SK-N-SH (cell line): ENCODE data around the gene POLR3E. TPM values are rescaled to one million over a fixed set of nuclear protein-coding genes. Genes with fewer than 3 reads are reported as not detected.

ENCODE experiments used
- CTCF ChIA-PET: fragments of 300-600, 350-600 bp; formaldehyde crosslinking; extraction: SDS; loops from one replicate; lab custom pipeline; 2021; lab: Yijun Ruan, JAX
- POLR2A ChIA-PET: fragments of 350-600 bp; sonication (Branson Sonifier 250); formaldehyde crosslinking; extraction: SDS; loops from one replicate; lab custom pipeline; 2020; ENCODE audit warnings: antibody characterized with exemption, inconsistent platforms; lab: Yijun Ruan, JAX
- DNase-seq: peaks from one replicate; pipeline ENCODE4 v3.0.0; 2012
- H2AFZ ChIP-seq: fragments of 200-600 bp; sonication (generic); 2 replicates; pipeline ENCODE4 v1.8.1; 2016; ENCODE audit warnings: antibody characterized with exemption, mild to moderate bottlenecking, low read depth
- H3F3A ChIP-seq: fragments of 200-600 bp; sonication (generic); replicated peaks from 2 replicates; pipeline ENCODE3; 2016; ENCODE audit warnings: antibody characterized with exemption, mild to moderate bottlenecking; ENCODE audit not compliant: insufficient read depth
- H3K27ac ChIP-seq, 2 experiments: fragments of 200-500 bp in 1 of 2; fragments of 200-600 bp in 1 of 2; sonication (Bioruptor generic) in 1 of 2; sonication (generic), shearing (Covaris generic) in 1 of 2; 2 replicates each; pipeline versions ENCODE4 v1.5.1 to v1.6.1; 2014 to 2016; ENCODE audit warnings: low read depth in 2 of 2, inconsistent platforms in 1 of 2, low read length in 1 of 2, mild to moderate bottlenecking in 1 of 2, mixed read lengths in 1 of 2
- H3K27me3 ChIP-seq: fragments of 200-600 bp; sonication (generic), shearing (Covaris generic); 2 replicates; pipeline ENCODE4 v1.6.1; 2016; ENCODE audit warnings: mixed run types; ENCODE audit not compliant: insufficient read depth
- H3K36me3 ChIP-seq, 2 experiments: fragments of 200-500 bp in 1 of 2; fragments of 200-600 bp in 1 of 2; sonication (Bioruptor generic) in 1 of 2; sonication (generic) in 1 of 2; replicated peaks in 1 of 2; 2 replicates each; pipeline versions ENCODE3 to v1.5.1; 2014 to 2016; ENCODE audit warnings: low read length in 1 of 2, mild to moderate bottlenecking in 1 of 2; ENCODE audit not compliant: insufficient read depth in 2 of 2, control insufficient read depth in 1 of 2
- H3K4me1 ChIP-seq, 2 experiments: fragments of 200-500 bp in 1 of 2; fragments of 200-600 bp in 1 of 2; sonication (Bioruptor generic) in 1 of 2; sonication (generic), shearing (Covaris generic) in 1 of 2; 2 replicates each; pipeline versions ENCODE4 v1.5.1 to v1.6.1; 2014 to 2016; ENCODE audit warnings: low read depth in 1 of 2, low read length in 1 of 2, mixed run types in 1 of 2; ENCODE audit not compliant: insufficient read depth in 2 of 2, control insufficient read depth in 1 of 2
- H3K4me2 ChIP-seq: fragments of 200-600 bp; sonication (generic), shearing (Covaris generic); 2 replicates; pipeline ENCODE4 v1.6.1; 2017; ENCODE audit warnings: mixed run types
- H3K4me3 ChIP-seq, 2 experiments: fragments of 200-500 bp in 1 of 2; fragments of 200-600 bp in 1 of 2; sonication (Bioruptor generic) in 1 of 2; sonication (generic), shearing (Covaris generic) in 1 of 2; 2 replicates each; pipeline versions ENCODE4 v1.5.1 to v1.8.1; 2014 to 2016; ENCODE audit warnings: low read depth in 2 of 2, inconsistent platforms in 1 of 2, low read length in 1 of 2, mild to moderate bottlenecking in 1 of 2, mixed read lengths in 1 of 2, moderate library complexity in 1 of 2
- H3K79me2 ChIP-seq: fragments of 200-600 bp; sonication (generic); 2 replicates; pipeline ENCODE4 v1.8.1; 2017; ENCODE audit warnings: mild to moderate bottlenecking; ENCODE audit not compliant: insufficient read depth
- H3K9ac ChIP-seq: fragments of 200-600 bp; sonication (generic); 2 replicates; pipeline ENCODE4 v1.6.1; 2017; ENCODE audit warnings: mixed run types
- H3K9me2 ChIP-seq: fragments of 200-600 bp; sonication (generic); 2 replicates; pipeline ENCODE4 v1.6.1; 2017; ENCODE audit warnings: mixed run types
- H3K9me3 ChIP-seq: fragments of 200-600 bp; sonication (generic); 2 replicates; pipeline ENCODE4 v1.6.1; 2017; ENCODE audit warnings: mixed run types, mild to moderate bottlenecking, moderate library complexity
- H4K20me1 ChIP-seq: fragments of 200-600 bp; sonication (generic); 2 replicates; pipeline ENCODE4 v1.6.1; 2017; ENCODE audit warnings: mild to moderate bottlenecking, mixed run types; ENCODE audit not compliant: insufficient read depth
- EZH2phosphoT487 ChIP-seq: fragments of 200-600 bp; sonication (generic); IDR thresholded peaks from 2 replicates; pipeline ENCODE4 v1.6.1; 2017; ENCODE audit warnings: low read depth, mixed run types, mild to moderate bottlenecking, antibody characterized with exemption, moderate library complexity, borderline replicate concordance
- FOXJ3 ChIP-seq: sonication (generic); formaldehyde crosslinking; IDR thresholded peaks from 2 replicates; pipeline ENCODE4 v1.5.1; 2020; ENCODE audit warnings: mild to moderate bottlenecking, missing genetic modification reagents
- FOXM1 ChIP-seq: IDR thresholded peaks from 2 replicates; pipeline ENCODE4 v1.4.0; 2012; ENCODE audit warnings: low read depth, mild to moderate bottlenecking
- GABPA ChIP-seq: IDR thresholded peaks from 2 replicates; pipeline ENCODE4 v1.4.0; 2012; ENCODE audit warnings: low read depth, mild to moderate bottlenecking
- IRF3 ChIP-seq: fragments of 150-350 bp; IDR thresholded peaks from 2 replicates; pipeline ENCODE4 v1.6.1; 2016; ENCODE audit warnings: mild to moderate bottlenecking, low read depth, low read length
- MAX ChIP-seq: IDR thresholded peaks from 2 replicates; pipeline ENCODE4 v1.4.0; 2012; ENCODE audit warnings: low read depth
- MEF2A ChIP-seq: IDR thresholded peaks from 2 replicates; pipeline ENCODE4 v1.4.0; 2012; ENCODE audit warnings: low read depth, borderline replicate concordance
- NFIC ChIP-seq: IDR thresholded peaks from 2 replicates; pipeline ENCODE4 v1.4.0; 2012; ENCODE audit warnings: borderline replicate concordance
- NRF1 ChIP-seq: IDR thresholded peaks from 2 replicates; pipeline ENCODE4 v1.6.1; 2012; ENCODE audit warnings: low read depth, mild to moderate bottlenecking, low read length
- POLR2AphosphoS5 ChIP-seq: IDR thresholded peaks from 2 replicates; pipeline ENCODE4 v1.6.1; 2012; ENCODE audit warnings: low read depth, low read length
- RAD21 ChIP-seq: IDR thresholded peaks from 2 replicates; pipeline ENCODE4 v1.6.1; 2012; ENCODE audit warnings: mild to moderate bottlenecking, low read length
- RCOR1 ChIP-seq: fragments of 150-350 bp; IDR thresholded peaks from 2 replicates; pipeline ENCODE4 v1.6.1; 2017; ENCODE audit warnings: antibody characterized with exemption, low read length
- RFX5 ChIP-seq: IDR thresholded peaks from 2 replicates; pipeline ENCODE4 v1.6.1; 2012; ENCODE audit warnings: mild to moderate bottlenecking, improper control_type of control experiment, low read length
- RXRA ChIP-seq: IDR thresholded peaks from 2 replicates; pipeline ENCODE4 v1.4.0; 2012; ENCODE audit warnings: low read depth, mild to moderate bottlenecking, borderline replicate concordance
- SIN3A ChIP-seq: IDR thresholded peaks from 2 replicates; pipeline ENCODE4 v1.6.1; 2012; ENCODE audit warnings: low read depth, mild to moderate bottlenecking, low read length, moderate library complexity, borderline replicate concordance
- TAF1 ChIP-seq: IDR thresholded peaks from 2 replicates; pipeline ENCODE4 v1.6.1; 2012; ENCODE audit warnings: low read depth, mild to moderate bottlenecking, low read length, moderate library complexity, borderline replicate concordance
- TCF12 ChIP-seq: IDR thresholded peaks from 2 replicates; pipeline ENCODE4 v1.4.0; 2012
- TEAD4 ChIP-seq: IDR thresholded peaks from 2 replicates; pipeline ENCODE4 v1.4.0; 2012; ENCODE audit warnings: mild to moderate bottlenecking, borderline replicate concordance; ENCODE audit not compliant: insufficient read depth
- USF2 ChIP-seq: fragments of 150-350 bp; IDR thresholded peaks from 2 replicates; pipeline ENCODE4 v1.6.1; 2017; ENCODE audit warnings: antibody characterized with exemption, low read length, low read depth, borderline replicate concordance
- YY1 ChIP-seq: IDR thresholded peaks from 2 replicates; pipeline ENCODE4 v1.4.0; 2012; ENCODE audit warnings: low read depth, mild to moderate bottlenecking
- WGBS: methylation state at CpG from one replicate; pipeline ENCODE4 v1.1.6; 2017; ENCODE audit warnings: low lambda C conversion rate; 5-methylcytosine and 5-hydroxymethylcytosine counted together
- polyA plus RNA-seq, 3 experiments: library from polyadenylated mRNA; depleted of rRNA; stranded (reverse); fragments of >200 nt; gene quantifications; 2 replicates each; pipeline ENCODE4 v1.2.3, GENCODE V29; 2012
- TF ChIP-seq, protein P1 (sequence below): IDR thresholded peaks from 2 replicates; pipeline ENCODE4 v1.4.0; 2012; ENCODE audit warnings: low read depth, borderline replicate concordance
- TF ChIP-seq, protein P2 (sequence below): fragments of 200-600 bp; sonication (generic); IDR thresholded peaks from 2 replicates; pipeline ENCODE4 v1.6.1; 2017; ENCODE audit warnings: antibody characterized with exemption, mild to moderate bottlenecking, moderate library complexity

The POLR3E gene
- polyA plus RNA-seq, 1 of the 3 experiments (the other 2 are of a cell fraction), result 59.6 TPM

DNA sequence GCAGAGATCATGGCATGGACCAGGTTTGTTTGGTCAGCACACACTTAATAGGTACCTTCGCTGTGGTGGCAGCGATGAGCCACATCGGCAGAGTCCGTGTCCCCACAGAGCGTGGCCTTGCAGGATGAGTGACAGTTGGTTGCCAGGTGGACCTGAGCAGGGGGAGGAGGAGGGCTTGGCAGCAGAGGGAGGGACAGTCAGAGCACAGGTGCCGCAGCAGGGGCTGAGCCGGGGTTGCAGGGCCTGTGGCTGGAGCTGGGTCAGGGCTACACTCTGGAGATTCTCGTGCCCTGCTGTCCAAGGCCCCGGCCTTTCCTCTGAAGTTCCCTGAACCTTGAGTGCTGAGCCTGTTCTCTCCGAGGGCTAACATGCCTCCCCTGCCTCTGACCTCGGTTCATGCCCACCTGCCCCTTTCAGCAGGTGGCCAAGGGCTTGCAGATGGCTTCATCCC lies 24.8 kb downstream of the POLR3E start:
- Histone ChIP-seq H3K9me3 (no peaks in the 10 kb centered on the region), H3K36me3 (peaks cover 4 to 63% of the 10 kb centered on the region in 2 experiments)
- 92% methylated on average over 9 of the region's 11 CpGs for WGBS

GRCh38 chr16:22322741-22323140 lies 25.5 kb downstream of the POLR3E start:
- 99% methylated on average over 10 of the region's 17 CpGs for WGBS
- Histone ChIP-seq H3F3A (no peaks in the 10 kb centered on the region), H3K4me3 (no peak overlapping the region), H3K9me3 (no peaks in the 10 kb centered on the region), H3K36me3 (peaks cover 0 to 63% of the 10 kb centered on the region in 2 experiments), H3K79me2 (no peaks in the 10 kb centered on the region; the same call in 1 of the 2 replicates), H3K4me1 (peaks cover 0 to 3% of the 10 kb centered on the region in 2 experiments; a peak in 1 of 4 replicates), H3K9ac (no peak overlapping the region), H3K27ac (no peak overlapping the region), H2AFZ (no peak overlapping the region), H4K20me1 (0 out of 2 replicates have a peak, but pooled peaks cover 5% of the 10 kb centered on the region), H3K27me3 (no peaks in the 10 kb centered on the region), H3K4me2 (no peak overlapping the region), H3K9me2 (no peaks in the 10 kb centered on the region)
- ChIA-PET CTCF (interaction anchor here (1.9 to 2.1 kb wide), 3 partner anchors 13 to 30 kb away, joined by 8 to 34 read pairs (median 8); no protein-coding TSS in a partner anchor), POLR2A (no interaction called here)
- DNase-seq, result no peak
- TF ChIP-seq YY1, result no peak
- TF ChIP-seq RCOR1, result no peak
- no peak for TF ChIP-seq FOXJ3 (CRISPR knock-in tag)
- no peak for TF ChIP-seq IRF3
- TF ChIP-seq MEF2A, result no peak
- no peak for TF ChIP-seq TEAD4
- no peak for TF ChIP-seq EZH2phosphoT487
- TF ChIP-seq, protein P1, sequence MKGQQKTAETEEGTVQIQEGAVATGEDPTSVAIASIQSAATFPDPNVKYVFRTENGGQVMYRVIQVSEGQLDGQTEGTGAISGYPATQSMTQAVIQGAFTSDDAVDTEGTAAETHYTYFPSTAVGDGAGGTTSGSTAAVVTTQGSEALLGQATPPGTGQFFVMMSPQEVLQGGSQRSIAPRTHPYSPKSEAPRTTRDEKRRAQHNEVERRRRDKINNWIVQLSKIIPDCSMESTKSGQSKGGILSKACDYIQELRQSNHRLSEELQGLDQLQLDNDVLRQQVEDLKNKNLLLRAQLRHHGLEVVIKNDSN, result no peak
- no peak for TF ChIP-seq FOXM1
- TF ChIP-seq, protein P2, sequence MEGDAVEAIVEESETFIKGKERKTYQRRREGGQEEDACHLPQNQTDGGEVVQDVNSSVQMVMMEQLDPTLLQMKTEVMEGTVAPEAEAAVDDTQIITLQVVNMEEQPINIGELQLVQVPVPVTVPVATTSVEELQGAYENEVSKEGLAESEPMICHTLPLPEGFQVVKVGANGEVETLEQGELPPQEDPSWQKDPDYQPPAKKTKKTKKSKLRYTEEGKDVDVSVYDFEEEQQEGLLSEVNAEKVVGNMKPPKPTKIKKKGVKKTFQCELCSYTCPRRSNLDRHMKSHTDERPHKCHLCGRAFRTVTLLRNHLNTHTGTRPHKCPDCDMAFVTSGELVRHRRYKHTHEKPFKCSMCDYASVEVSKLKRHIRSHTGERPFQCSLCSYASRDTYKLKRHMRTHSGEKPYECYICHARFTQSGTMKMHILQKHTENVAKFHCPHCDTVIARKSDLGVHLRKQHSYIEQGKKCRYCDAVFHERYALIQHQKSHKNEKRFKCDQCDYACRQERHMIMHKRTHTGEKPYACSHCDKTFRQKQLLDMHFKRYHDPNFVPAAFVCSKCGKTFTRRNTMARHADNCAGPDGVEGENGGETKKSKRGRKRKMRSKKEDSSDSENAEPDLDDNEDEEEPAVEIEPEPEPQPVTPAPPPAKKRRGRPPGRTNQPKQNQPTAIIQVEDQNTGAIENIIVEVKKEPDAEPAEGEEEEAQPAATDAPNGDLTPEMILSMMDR, result no peak

More for the DNA sequence above, 24.8 kb downstream of the POLR3E start:
- TF ChIP-seq POLR2AphosphoS5, result no peak
- TF ChIP-seq TAF1, result no peak
- no peak for TF ChIP-seq GABPA
- no peak for TF ChIP-seq TCF12
- TF ChIP-seq NFIC, result no peak
- no peak for TF ChIP-seq RFX5
- TF ChIP-seq USF2, result no peak
- TF ChIP-seq RAD21, result no peak
- no peak for TF ChIP-seq NRF1
- TF ChIP-seq RXRA, result no peak
- TF ChIP-seq MEF2A, result no peak
- TF ChIP-seq YY1, result no peak
- no peak for TF ChIP-seq MAX
- no peak for TF ChIP-seq RCOR1
- no peak for TF ChIP-seq SIN3A
- Histone ChIP-seq H3K4me2 (no peak overlapping the region), H3K4me3 (no peak overlapping the region), H4K20me1 (0 out of 2 replicates have a peak, but pooled peaks cover 5% of the 10 kb centered on the region), H3F3A (no peaks in the 10 kb centered on the region), H2AFZ (no peak overlapping the region), H3K79me2 (no peaks in the 10 kb centered on the region; the same call in 1 of the 2 replicates), H3K9ac (no peak overlapping the region), H3K27ac (no peak overlapping the region; a peak in 1 of 4 replicates), H3K27me3 (no peaks in the 10 kb centered on the region), H3K9me2 (no peaks in the 10 kb centered on the region), H3K4me1 (peaks cover 0 to 3% of the 10 kb centered on the region in 2 experiments; a peak in 1 of 4 replicates)
- DNase-seq, result no peak
- ChIA-PET CTCF (interaction anchor here (0.6 to 1.9 kb wide), 5 partner anchors 8 to 54 kb away, joined by 3 to 34 read pairs (median 8); partner anchors contain the start of gene POLR3E), POLR2A (no interaction called here)
